K562 (cell line): ENCODE results near the gene PTCHD4.

ENCODE experiments used
- ATF4 ChIP-seq: fragments of 450-650 bp; formaldehyde crosslinking; IDR thresholded peaks from 2 replicates; pipeline ENCODE4 v1.4.0; 2022; ENCODE audit warnings: mild to moderate bottlenecking, moderate library complexity
- CAMTA2 ChIP-seq: fragments of 250-450 bp; sonication (Bioruptor Pico); conservative IDR thresholded peaks from 2 replicates; pipeline ENCODE4 v1.5.1; 2022
- CBX1 ChIP-seq: sonication (generic); IDR thresholded peaks from 2 replicates; pipeline ENCODE4 v1.6.1; 2016; ENCODE audit warnings: antibody characterized with exemption, low read depth, mild to moderate bottlenecking
- CTCF ChIP-seq, 3 experiments: IDR thresholded peaks in 2 of 3; conservative IDR thresholded peaks in 1 of 3; 2 replicates each; pipeline ENCODE4 v1.5.1; 2011 to 2012; ENCODE audit warnings: low read length in 3 of 3, mild to moderate bottlenecking in 3 of 3, control low read depth in 2 of 3, improper control_type of control experiment in 1 of 3, inconsistent platforms in 1 of 3, low read depth in 1 of 3, mixed read lengths in 1 of 3, moderate library complexity in 1 of 3; ENCODE audit not compliant: insufficient read depth in 2 of 3
- EHMT2 ChIP-seq: fragments of 450-650 bp; IDR thresholded peaks from 2 replicates; pipeline ENCODE4 v1.6.1; 2018; ENCODE audit warnings: antibody characterized with exemption
- MAZ ChIP-seq, 2 experiments: fragments of 450-650 bp in 1 of 2; sonication (generic) in 1 of 2; formaldehyde crosslinking; IDR thresholded peaks in 1 of 2; conservative IDR thresholded peaks in 1 of 2; 2 replicates each; pipeline versions ENCODE4 v1.4.0 to v1.5.0; 2020; ENCODE audit warnings: mild to moderate bottlenecking in 1 of 2, missing genetic modification reagents in 1 of 2
- PATZ1 ChIP-seq: fragments of 250-450 bp; sonication (Bioruptor Pico); IDR thresholded peaks from 2 replicates; pipeline ENCODE4 v1.5.0; 2020; ENCODE audit warnings: mild to moderate bottlenecking, borderline replicate concordance
- POLR2A ChIP-seq: fragments of 450-650 bp; conservative IDR thresholded peaks from 2 replicates; pipeline ENCODE4 v1.6.1; 2016
- SETDB1 ChIP-seq: IDR thresholded peaks from one replicate; pipeline ENCODE4 v1.6.1; 2012; ENCODE audit warnings: low read length, control low read depth, inconsistent platforms
- SLC30A9 ChIP-seq: fragments of 250-450 bp; sonication (Bioruptor Pico); IDR thresholded peaks from 2 replicates; pipeline ENCODE4 v1.8.0; 2022; ENCODE audit warnings: mild to moderate bottlenecking, moderate library complexity
- TBP ChIP-seq: optimal IDR thresholded peaks from 2 replicates; pipeline ENCODE3; 2011; ENCODE audit warnings: low read depth, low read length, improper control_type of control experiment
- U2AF1 ChIP-seq: fragments of 200-400 bp; formaldehyde crosslinking; optimal IDR thresholded peaks from 2 replicates; pipeline ENCODE3; 2017; ENCODE audit warnings: mild to moderate bottlenecking, low read depth, low read length, moderate library complexity
- TF ChIP-seq, protein P1 (sequence below), 2 experiments: fragments of 450-650 bp; IDR thresholded peaks; 2 replicates each; pipeline ENCODE4 v1.6.1; 2016

DNA sequence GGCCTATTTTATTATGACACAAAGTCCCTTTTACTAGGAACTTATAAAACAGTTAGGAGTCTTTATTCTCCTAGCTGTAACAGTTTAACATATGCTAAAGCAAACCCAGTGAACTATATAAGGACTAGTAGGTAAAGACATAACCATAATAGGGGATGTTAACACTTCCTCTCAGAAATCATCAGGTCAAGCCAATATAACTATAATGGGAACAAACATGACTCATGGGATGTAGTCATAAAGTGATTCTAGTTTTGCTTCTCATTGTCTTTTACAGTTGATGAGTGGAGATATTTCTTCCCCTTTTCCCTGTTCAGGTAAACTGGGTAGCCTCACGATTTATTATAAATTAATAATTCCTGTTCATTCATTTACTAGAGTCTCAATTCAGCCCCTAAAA lies 9.7 kb downstream of the PTCHD4 start:
- TF ChIP-seq, protein P1, sequence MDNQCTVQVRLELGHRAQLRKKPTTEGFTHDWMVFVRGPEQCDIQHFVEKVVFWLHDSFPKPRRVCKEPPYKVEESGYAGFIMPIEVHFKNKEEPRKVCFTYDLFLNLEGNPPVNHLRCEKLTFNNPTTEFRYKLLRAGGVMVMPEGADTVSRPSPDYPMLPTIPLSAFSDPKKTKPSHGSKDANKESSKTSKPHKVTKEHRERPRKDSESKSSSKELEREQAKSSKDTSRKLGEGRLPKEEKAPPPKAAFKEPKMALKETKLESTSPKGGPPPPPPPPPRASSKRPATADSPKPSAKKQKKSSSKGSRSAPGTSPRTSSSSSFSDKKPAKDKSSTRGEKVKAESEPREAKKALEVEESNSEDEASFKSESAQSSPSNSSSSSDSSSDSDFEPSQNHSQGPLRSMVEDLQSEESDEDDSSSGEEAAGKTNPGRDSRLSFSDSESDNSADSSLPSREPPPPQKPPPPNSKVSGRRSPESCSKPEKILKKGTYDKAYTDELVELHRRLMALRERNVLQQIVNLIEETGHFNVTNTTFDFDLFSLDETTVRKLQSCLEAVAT (IDR thresholded peaks at IDR 0.05), result no peak
- TF ChIP-seq CTCF (IDR thresholded peaks at IDR 0.05 in 2 of 3, conservative IDR thresholded peaks at IDR 0.05 in 1 of 3; ENCODE audit: insufficient read depth in 2 of 3, low read depth in 1 of 3, low read length in 3 of 3) (no peak), EHMT2 (no peak), ATF4 (CRISPR knock-in tag) (no peak), SETDB1 (no peak), U2AF1 (no peak), MAZ (CRISPR knock-in tag; conservative IDR thresholded peaks at IDR 0.05 in 1 of 2, IDR thresholded peaks at IDR 0.05 in 1 of 2) (no peak), CBX1 (no peak), TBP (no peak), SLC30A9 (CRISPR knock-in tag) (no peak), POLR2A (no peak), CAMTA2 (CRISPR knock-in tag) (no peak), PATZ1 (CRISPR knock-in tag) (no peak)
